Mesendoderm (in vitro differentiated cells): ENCODE data around the gene INPP5B.
A peak's percentile ranks its signal among the peaks of the same experiment; 100 is the strongest.

Experiments used
- DNase-seq: peaks from one replicate; pipeline ENCODE4 v3.0.0; 2013
- H2AK5ac ChIP-seq: 2 replicates; pipeline ENCODE4 v1.6.1; 2013; ENCODE audit warnings: low read length, inconsistent platforms
- H2BK120ac ChIP-seq: 2 replicates; pipeline ENCODE4 v1.6.1; 2013; ENCODE audit warnings: low read depth, mild to moderate bottlenecking, low read length, moderate library complexity, mixed read lengths
- H2BK15ac ChIP-seq: replicated peaks from 2 replicates; pipeline ENCODE4 v1.6.1; 2013; ENCODE audit warnings: low read depth, mild to moderate bottlenecking, moderate library complexity
- H2BK5ac ChIP-seq: 2 replicates; pipeline ENCODE4 v1.6.1; 2013; ENCODE audit warnings: low read length, inconsistent platforms
- H3K18ac ChIP-seq: 2 replicates; pipeline ENCODE4 v1.6.1; 2013; ENCODE audit warnings: mild to moderate bottlenecking, low read length, mixed read lengths
- H3K23ac ChIP-seq: one replicate; pipeline ENCODE4 v1.6.1; 2013; ENCODE audit warnings: low read length
- H3K27ac ChIP-seq: 2 replicates; pipeline ENCODE4 v1.5.1; 2013; ENCODE audit warnings: low read depth, mild to moderate bottlenecking, inconsistent platforms, low read length, moderate library complexity
- H3K27me3 ChIP-seq: 2 replicates; pipeline ENCODE4 v1.6.1; 2013; ENCODE audit warnings: low read length, control low read depth, mild to moderate bottlenecking, inconsistent platforms; ENCODE audit not compliant: insufficient read depth, poor library complexity
- H3K36me3 ChIP-seq: 2 replicates; pipeline ENCODE4 v1.6.1; 2013; ENCODE audit warnings: low read length, inconsistent platforms; ENCODE audit not compliant: control insufficient read depth, insufficient read depth
- H3K4ac ChIP-seq: one replicate; pipeline ENCODE4 v1.6.1; 2013; ENCODE audit warnings: low read depth, mild to moderate bottlenecking, low read length, moderate library complexity
- H3K4me1 ChIP-seq: 2 replicates; pipeline ENCODE4 v1.6.1; 2013; ENCODE audit warnings: low read depth, low read length, inconsistent platforms; ENCODE audit not compliant: control insufficient read depth
- H3K4me2 ChIP-seq: 2 replicates; pipeline ENCODE4 v1.6.1; 2013; ENCODE audit warnings: low read length
- H3K4me3 ChIP-seq: 2 replicates; pipeline ENCODE4 v1.5.1; 2013; ENCODE audit warnings: mild to moderate bottlenecking, low read length
- H3K56ac ChIP-seq: one replicate; pipeline ENCODE4 v1.6.1; 2013; ENCODE audit warnings: low read length
- H3K79me1 ChIP-seq: 2 replicates; pipeline ENCODE4 v1.6.1; 2013; ENCODE audit warnings: low read length, inconsistent platforms
- H3K79me2 ChIP-seq: 2 replicates; pipeline ENCODE4 v1.6.1; 2013; ENCODE audit warnings: mild to moderate bottlenecking, low read length; ENCODE audit not compliant: control insufficient read depth, insufficient read depth
- H3K9ac ChIP-seq: 2 replicates; pipeline ENCODE4 v1.6.1; 2013; ENCODE audit warnings: low read length, inconsistent platforms
- H4K5ac ChIP-seq: one replicate; pipeline ENCODE4 v1.6.1; 2013; ENCODE audit warnings: low read length
- H4K8ac ChIP-seq: one replicate; pipeline ENCODE4 v1.6.1; 2013; ENCODE audit warnings: low read depth, mild to moderate bottlenecking, control low read depth, low read length, moderate library complexity
- WGBS: extraction: QIAGEN DNeasy Blood & Tissue Kit; methylation state at CpG from one replicate; pipeline ENCODE4 v1.1.7; 2013; ENCODE audit warnings: low lambda C conversion rate, missing lambda C conversion rate; ENCODE audit not compliant: insufficient coverage; ENCODE audit errors: extremely low coverage; 5-methylcytosine and 5-hydroxymethylcytosine counted together

Gene INPP5B

GRCh38 chr1:37890378-37891014, 56.4 kb downstream of the INPP5B start:
- H3K4me3 ChIP-seq = no peak overlapping the region
- WGBS = no CpG with 5 or more reads among the region's 4 CpGs
- H3K18ac ChIP-seq = no peak overlapping the region
- H3K4ac ChIP-seq = no peak overlapping the region
- no peaks in the 10 kb centered on the region for H3K79me2 ChIP-seq
- H2BK15ac ChIP-seq = no peak overlapping the region
- H2AK5ac ChIP-seq = no peak overlapping the region
- no peak overlapping the region for H3K23ac ChIP-seq
- no peak overlapping the region for H3K27ac ChIP-seq
- H3K79me1 ChIP-seq = no peaks in the 10 kb centered on the region
- DNase-seq = peak; percentile 44
- H3K36me3 ChIP-seq = peaks cover 5% of the 10 kb centered on the region
- no peak overlapping the region for H2BK5ac ChIP-seq
- H3K9ac ChIP-seq = no peak overlapping the region
- no peaks in the 10 kb centered on the region for H3K4me1 ChIP-seq
- H2BK120ac ChIP-seq = no peak overlapping the region
- H4K8ac ChIP-seq = no peak overlapping the region
- no peak overlapping the region for H3K4me2 ChIP-seq
- no peaks in the 10 kb centered on the region for H3K27me3 ChIP-seq
- no peak overlapping the region for H4K5ac ChIP-seq
- H3K56ac ChIP-seq = no peak overlapping the region

- Histone ChIP-seq H2BK5ac (no peak overlapping the region), H2BK15ac (no peak overlapping the region), H3K23ac (no peak overlapping the region), H2BK120ac (no peak overlapping the region), H3K36me3 (peaks cover 5% of the 10 kb centered on the region), H3K4me3 (no peak overlapping the region), H4K8ac (no peak overlapping the region), H3K79me1 (no peaks in the 10 kb centered on the region), H3K4me1 (no peaks in the 10 kb centered on the region), H3K56ac (no peak overlapping the region), H4K5ac (no peak overlapping the region), H3K4me2 (no peak overlapping the region), H3K27me3 (no peaks in the 10 kb centered on the region), H3K9ac (no peak overlapping the region), H3K18ac (no peak overlapping the region), H3K27ac (no peak overlapping the region), H2AK5ac (no peak overlapping the region), H3K79me2 (no peaks in the 10 kb centered on the region), H3K4ac (no peak overlapping the region)
- no peak for DNase-seq
- WGBS = no CpG with 5 or more reads among the region's 6 CpGs
Measured at GRCh38 chr1:37888022-37888700, 58.7 kb downstream of the INPP5B start.

- no peak overlapping the region for H2BK15ac ChIP-seq
Measured at GRCh38 chr1:37884145-37884544, 62.7 kb downstream of the INPP5B start.

GRCh38 chr1:37883671-37884070, 63.2 kb downstream of the INPP5B start:
- H3K4ac ChIP-seq = no peak overlapping the region
- H3K79me1 ChIP-seq = no peaks in the 10 kb centered on the region
- no peak overlapping the region for H4K8ac ChIP-seq
- H3K18ac ChIP-seq = no peak overlapping the region
- no peak overlapping the region for H3K4me2 ChIP-seq
- H2BK5ac ChIP-seq = no peak overlapping the region
- H3K36me3 ChIP-seq = peaks cover 10% of the 10 kb centered on the region
- H3K79me2 ChIP-seq = no peaks in the 10 kb centered on the region
- H3K27ac ChIP-seq = no peak overlapping the region
- H3K4me1 ChIP-seq = no peaks in the 10 kb centered on the region
- no peak overlapping the region for H2AK5ac ChIP-seq
- no peaks in the 10 kb centered on the region for H3K27me3 ChIP-seq
- no peak overlapping the region for H3K4me3 ChIP-seq
- peak; percentile 16 for DNase-seq
- H4K5ac ChIP-seq = no peak overlapping the region
- no peak overlapping the region for H2BK15ac ChIP-seq
- H3K9ac ChIP-seq = no peak overlapping the region
- H3K56ac ChIP-seq = no peak overlapping the region
- no CpG with 5 or more reads among the region's 5 CpGs for WGBS
- no peak overlapping the region for H2BK120ac ChIP-seq
- no peak overlapping the region for H3K23ac ChIP-seq

More at GRCh38 chr1:37884145-37884544, 62.7 kb downstream of the INPP5B start:
- Histone ChIP-seq H3K79me2 (no peaks in the 10 kb centered on the region), H2BK5ac (no peak overlapping the region), H2BK120ac (no peak overlapping the region), H3K79me1 (no peaks in the 10 kb centered on the region), H3K4me3 (no peak overlapping the region), H3K36me3 (peaks cover 10% of the 10 kb centered on the region), H3K18ac (no peak overlapping the region), H3K9ac (no peak overlapping the region), H3K4me1 (no peaks in the 10 kb centered on the region), H3K23ac (no peak overlapping the region), H3K4me2 (no peak overlapping the region), H2AK5ac (no peak overlapping the region), H3K4ac (no peak overlapping the region), H3K56ac (no peak overlapping the region), H3K27ac (no peak overlapping the region), H4K5ac (no peak overlapping the region), H3K27me3 (no peaks in the 10 kb centered on the region), H4K8ac (no peak overlapping the region)
- no peak for DNase-seq
- WGBS = no CpG with 5 or more reads among the region's 3 CpGs

DNA sequence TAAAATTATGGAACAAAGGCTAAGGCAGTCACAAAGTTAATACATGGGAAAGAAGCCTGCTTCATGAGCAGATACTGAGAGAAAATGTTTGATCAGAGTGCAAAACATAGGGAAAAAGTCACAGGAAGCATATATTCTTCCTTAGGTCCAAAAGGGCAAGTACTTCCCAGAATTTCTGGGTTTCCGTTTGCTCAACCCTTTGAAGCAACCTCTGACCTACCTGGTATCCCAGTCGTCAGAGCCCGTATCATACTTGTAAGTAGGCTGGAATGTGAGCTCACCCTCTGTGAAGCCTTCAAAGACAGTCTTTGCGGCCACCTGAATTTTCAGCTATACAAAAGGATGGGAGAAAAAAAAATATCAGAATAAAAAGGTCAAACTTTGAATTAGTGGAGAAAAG, 67.0 kb downstream of the INPP5B start:
- Histone ChIP-seq H3K4me1 (no peaks in the 10 kb centered on the region), H3K9ac (no peak overlapping the region), H2BK5ac (no peak overlapping the region), H2BK15ac (no peak overlapping the region), H3K4me3 (no peak overlapping the region), H3K79me1 (no peaks in the 10 kb centered on the region), H3K4me2 (no peak overlapping the region), H3K18ac (no peak overlapping the region), H3K27ac (no peak overlapping the region), H2AK5ac (no peak overlapping the region), H3K4ac (no peak overlapping the region), H3K23ac (no peak overlapping the region), H4K8ac (no peak overlapping the region), H3K79me2 (no peaks in the 10 kb centered on the region), H4K5ac (no peak overlapping the region), H3K56ac (no peak overlapping the region), H2BK120ac (no peak overlapping the region), H3K27me3 (no peaks in the 10 kb centered on the region), H3K36me3 (peaks cover 7% of the 10 kb centered on the region)
- no peak for DNase-seq
- WGBS = no CpG with 5 or more reads among the region's 4 CpGs
